ENCODE measurements around the gene ATG10. TPM values are rescaled to one million over a fixed set of nuclear protein-coding genes. Genes with fewer than 3 reads are reported as not detected.

ATG10 gene
- total RNA-seq, 1 donor from 2014 or later: 6.0 TPM

- Histone ChIP-seq H3K4me3 (no peak overlapping the region), H3K9me3 (replicated peaks) (no peaks in the 10 kb centered on the region), H3K36me3 (no peaks in the 10 kb centered on the region), H3K4me1 (peaks cover 10% of the 10 kb centered on the region), H3K27me3 (ENCODE audit: low read depth) (no peaks in the 10 kb centered on the region), H3K27ac (replicated peaks) (no peak overlapping the region)
- no peak for DNase-seq
- no peak for TF ChIP-seq CTCF (IDR thresholded peaks at IDR 0.05; ENCODE audit: borderline replicate concordance)
- intact Hi-C loops (cut with micrococcal nuclease): no loop called here
These were observed 179.4 kb downstream of the ATG10 start for GRCh38 chr5:82151204-82151603.

GRCh38 chr5:82151662-82152061 lies 179.8 kb downstream of the ATG10 start:
- Histone ChIP-seq H3K27me3 (ENCODE audit: low read depth) (no peaks in the 10 kb centered on the region), H3K36me3 (no peaks in the 10 kb centered on the region), H3K9me3 (replicated peaks) (no peaks in the 10 kb centered on the region), H3K4me1 (peaks cover 10% of the 10 kb centered on the region), H3K4me3 (no peak overlapping the region), H3K27ac (replicated peaks) (no peak overlapping the region)
- DNase-seq: no peak
- intact Hi-C loops (cut with micrococcal nuclease): no loop called here
- TF ChIP-seq CTCF (IDR thresholded peaks at IDR 0.05; ENCODE audit: borderline replicate concordance): no peak

- peaks cover 10% of the 10 kb centered on the region for H3K4me1 ChIP-seq
- H3K9me3 ChIP-seq (replicated peaks): no peaks in the 10 kb centered on the region
- H3K27ac ChIP-seq (replicated peaks): no peak overlapping the region
- no peaks in the 10 kb centered on the region for H3K36me3 ChIP-seq
- H3K27me3 ChIP-seq (ENCODE audit: low read depth): no peaks in the 10 kb centered on the region
- no peak for DNase-seq
- no peak for TF ChIP-seq CTCF (IDR thresholded peaks at IDR 0.05; ENCODE audit: borderline replicate concordance)
- H3K4me3 ChIP-seq: no peak overlapping the region
- intact Hi-C loops (cut with micrococcal nuclease): no loop called here
These were observed 181.2 kb downstream of the ATG10 start for GRCh38 chr5:82152978-82153481.

- TF ChIP-seq CTCF (IDR thresholded peaks at IDR 0.05; ENCODE audit: borderline replicate concordance): no peak
- DNase-seq: no peak
- Histone ChIP-seq H3K9me3 (replicated peaks) (no peaks in the 10 kb centered on the region), H3K4me1 (peaks cover 10% of the 10 kb centered on the region), H3K36me3 (no peaks in the 10 kb centered on the region), H3K27me3 (ENCODE audit: low read depth) (no peaks in the 10 kb centered on the region), H3K27ac (replicated peaks) (no peak overlapping the region), H3K4me3 (no peak overlapping the region)
- intact Hi-C loops (cut with micrococcal nuclease): no loop called here
These were observed 183.0 kb downstream of the ATG10 start for GRCh38 chr5:82154776-82155175.

GRCh38 chr5:82155305-82155704 lies 183.5 kb downstream of the ATG10 start:
- Histone ChIP-seq H3K36me3 (no peaks in the 10 kb centered on the region), H3K4me1 (peaks cover 6% of the 10 kb centered on the region), H3K27me3 (ENCODE audit: low read depth) (no peaks in the 10 kb centered on the region), H3K4me3 (no peak overlapping the region), H3K9me3 (replicated peaks) (no peaks in the 10 kb centered on the region), H3K27ac (replicated peaks) (no peak overlapping the region)
- intact Hi-C loops (cut with micrococcal nuclease): no loop called here
- TF ChIP-seq CTCF (IDR thresholded peaks at IDR 0.05; ENCODE audit: borderline replicate concordance): no peak
- no peak for DNase-seq

All from left ventricle myocardium inferior (tissue), 1 donor.